H1 (cell line): ENCODE results near the gene TSHR.

Experiments
- BCL11A ChIP-seq, 2 experiments: IDR thresholded peaks; one replicate each; pipeline ENCODE4 v1.6.1; 2011; ENCODE audit warnings: low read depth in 2 of 2, low read length in 2 of 2, mild to moderate bottlenecking in 2 of 2
- CHD7 ChIP-seq: fragments of 300-600 bp; sonication (generic); IDR thresholded peaks from 2 replicates; pipeline ENCODE4 v1.7.1; 2012; ENCODE audit warnings: low read length, moderate library complexity, mild to moderate bottlenecking, inconsistent platforms; ENCODE audit not compliant: insufficient replicate concordance
- CTCF ChIP-seq, 3 experiments: IDR thresholded peaks; 1 replicate in 2 of 3; 2 replicates in 1 of 3; pipeline versions ENCODE4 v1.5.1 to v1.6.1; 2011; ENCODE audit warnings: low read length in 3 of 3, mild to moderate bottlenecking in 3 of 3, inconsistent platforms in 2 of 3, low read depth in 1 of 3, moderate library complexity in 1 of 3; ENCODE audit not compliant: insufficient read depth in 1 of 3; ENCODE audit errors: control extremely low read depth in 1 of 3
- E2F6 ChIP-seq: IDR thresholded peaks from 2 replicates; pipeline ENCODE4 v1.6.1; 2012; ENCODE audit warnings: inconsistent platforms
- EZH2 ChIP-seq: fragments of 200-600 bp; sonication (generic); IDR thresholded peaks from 2 replicates; pipeline ENCODE4 v1.7.1; 2012; ENCODE audit warnings: low read depth, mild to moderate bottlenecking, moderate library complexity, low read length, inconsistent platforms; ENCODE audit not compliant: severe bottlenecking
- GABPA ChIP-seq: IDR thresholded peaks from 2 replicates; pipeline ENCODE4 v1.6.1; 2011; ENCODE audit warnings: mild to moderate bottlenecking, low read length, moderate library complexity, borderline replicate concordance; ENCODE audit not compliant: insufficient read depth
- HDAC2 ChIP-seq, 2 experiments: fragments of 300-600 bp in 1 of 2; sonication (generic) in 1 of 2; IDR thresholded peaks; 2 replicates each; pipeline ENCODE4 v1.6.1; 2011 to 2012; ENCODE audit warnings: low read depth in 2 of 2, low read length in 2 of 2, mild to moderate bottlenecking in 2 of 2, moderate library complexity in 2 of 2, borderline replicate concordance in 1 of 2, inconsistent platforms in 1 of 2
- JUN ChIP-seq: IDR thresholded peaks from 2 replicates; pipeline ENCODE4 v1.6.1; 2011; ENCODE audit warnings: low read depth, mild to moderate bottlenecking, improper control_type of control experiment, low read length
- POU5F1 ChIP-seq: IDR thresholded peaks from 2 replicates; pipeline ENCODE4 v1.6.1; 2011; ENCODE audit warnings: low read depth, mild to moderate bottlenecking, low read length, moderate library complexity
- RAD21 ChIP-seq, 2 experiments: IDR thresholded peaks in 1 of 2; conservative IDR thresholded peaks in 1 of 2; 2 replicates each; pipeline ENCODE4 v1.6.1; 2011; ENCODE audit warnings: low read depth in 2 of 2, low read length in 2 of 2, improper control_type of control experiment in 1 of 2, inconsistent platforms in 1 of 2, mild to moderate bottlenecking in 1 of 2, moderate library complexity in 1 of 2
- RNF2 ChIP-seq: fragments of 200-900, 300-1000 bp; sonication (generic); IDR thresholded peaks from 2 replicates; pipeline ENCODE4 v1.7.1; 2016; ENCODE audit warnings: borderline replicate concordance, low read depth, mild to moderate bottlenecking, antibody characterized with exemption, low read length; ENCODE audit not compliant: poor library complexity, severe bottlenecking; ENCODE audit errors: missing control alignments
- SP4 ChIP-seq: IDR thresholded peaks from 2 replicates; pipeline ENCODE4 v1.6.1; 2012; ENCODE audit warnings: low read length, inconsistent platforms
- TAF1 ChIP-seq: IDR thresholded peaks from 2 replicates; pipeline ENCODE4 v1.6.1; 2011; ENCODE audit warnings: mild to moderate bottlenecking, low read depth, low read length
- TAF7 ChIP-seq: optimal IDR thresholded peaks from 2 replicates; pipeline ENCODE3; 2011; ENCODE audit warnings: low read depth, mild to moderate bottlenecking, inconsistent platforms, low read length, moderate library complexity, borderline replicate concordance

GRCh38 chr14:80948291-80948690 is 7.1 kb upstream of the TSHR start:
- TF ChIP-seq TAF1: no peak
- no peak for TF ChIP-seq POU5F1
- TF ChIP-seq CHD7: no peak
- no peak for TF ChIP-seq E2F6
- TF ChIP-seq CTCF (IDR thresholded peaks at IDR 0.05; ENCODE audit: control extremely low read depth in 1 of 3, insufficient read depth in 1 of 3, low read depth in 1 of 3, low read length in 3 of 3): no peak
- TF ChIP-seq HDAC2 (IDR thresholded peaks at IDR 0.05; ENCODE audit: borderline replicate concordance in 1 of 2, low read depth in 2 of 2, low read length in 2 of 2): no peak
- TF ChIP-seq RNF2: no peak
- no peak for TF ChIP-seq SP4
- TF ChIP-seq BCL11A (IDR thresholded peaks at IDR 0.05; ENCODE audit: low read depth in 2 of 2, low read length in 2 of 2): no peak
- no peak for TF ChIP-seq EZH2
- TF ChIP-seq TAF7: no peak
- TF ChIP-seq JUN: no peak
- TF ChIP-seq GABPA: no peak
- no peak for TF ChIP-seq RAD21 (IDR thresholded peaks at IDR 0.05 in 1 of 2, conservative IDR thresholded peaks at IDR 0.05 in 1 of 2; ENCODE audit: low read depth in 2 of 2, low read length in 2 of 2)
